HepG2 (cell line): Measurements from ENCODE around the gene HORMAD2. TPM values are rescaled to one million over a fixed set of nuclear protein-coding genes. Genes with fewer than 3 reads are reported as not detected.

Source experiments
- CBX5 ChIP-seq: sonication (generic); formaldehyde crosslinking; IDR thresholded peaks from 2 replicates; pipeline ENCODE4 v1.4.0; 2020; ENCODE audit warnings: missing genetic modification reagents, borderline replicate concordance
- ELF1 ChIP-seq: sonication (generic); formaldehyde crosslinking; IDR thresholded peaks from 2 replicates; pipeline ENCODE4 v1.4.0; 2020; ENCODE audit warnings: missing genetic modification reagents
- FOXJ3 ChIP-seq: sonication (generic); formaldehyde crosslinking; IDR thresholded peaks from 2 replicates; pipeline ENCODE4 v1.4.0; 2020; ENCODE audit warnings: missing genetic modification reagents, mild to moderate bottlenecking, borderline replicate concordance
- GABPB1 ChIP-seq: IDR thresholded peaks from 2 replicates; pipeline ENCODE4 v1.6.1; 2016; ENCODE audit warnings: mild to moderate bottlenecking, missing genetic modification reagents, moderate library complexity, missing compliant biosample characterization
- HNRNPL ChIP-seq: fragments of 200-400 bp; formaldehyde crosslinking; IDR thresholded peaks from 2 replicates; pipeline ENCODE4 v1.6.1; 2017; ENCODE audit warnings: mild to moderate bottlenecking, low read depth, low read length
- KLF16 ChIP-seq, 2 experiments: sonication (generic) in 1 of 2; formaldehyde crosslinking in 1 of 2; IDR thresholded peaks; 2 replicates each; pipeline versions ENCODE4 v1.6.1 to v1.8.0; 2016 to 2023; ENCODE audit warnings: missing genetic modification reagents in 2 of 2, missing compliant biosample characterization in 1 of 2
- MAZ ChIP-seq, 2 experiments: sonication (generic) in 1 of 2; formaldehyde crosslinking in 1 of 2; IDR thresholded peaks; 2 replicates each; pipeline versions ENCODE4 v1.5.0 to v1.6.1; 2012 to 2020; ENCODE audit warnings: low read depth in 2 of 2, mild to moderate bottlenecking in 2 of 2, borderline replicate concordance in 1 of 2, improper control_type of control experiment in 1 of 2, low read length in 1 of 2, missing genetic modification reagents in 1 of 2, moderate library complexity in 1 of 2
- MED1 ChIP-seq: sonication (generic); formaldehyde crosslinking; IDR thresholded peaks from 2 replicates; pipeline ENCODE4 v1.4.0; 2020; ENCODE audit warnings: missing genetic modification reagents
- NCOR1 ChIP-seq: fragments of 200-600 bp; sonication (generic); IDR thresholded peaks from 2 replicates; pipeline ENCODE4 v1.7.0; 2017; ENCODE audit warnings: antibody characterized with exemption, low read length, borderline replicate concordance
- POGZ ChIP-seq: sonication (generic); formaldehyde crosslinking; IDR thresholded peaks from 2 replicates; pipeline ENCODE4 v1.4.0; 2020; ENCODE audit warnings: mild to moderate bottlenecking, missing genetic modification reagents
- SNAI1 ChIP-seq: sonication (generic); formaldehyde crosslinking; IDR thresholded peaks from 2 replicates; pipeline ENCODE4 v1.5.0; 2020; ENCODE audit warnings: mild to moderate bottlenecking, missing genetic modification reagents, borderline replicate concordance
- SP1 ChIP-seq, 2 experiments: fragments of 450-650 bp in 1 of 2; sonication (generic) in 1 of 2; formaldehyde crosslinking in 1 of 2; IDR thresholded peaks; 2 replicates each; pipeline versions ENCODE4 v1.4.0 to v1.6.1; 2016 to 2020; ENCODE audit warnings: missing genetic modification reagents in 1 of 2
- SP5 ChIP-seq: IDR thresholded peaks from 2 replicates; pipeline ENCODE4 v1.6.1; 2016; ENCODE audit warnings: low read depth, borderline replicate concordance
- STAG1 ChIP-seq: sonication (generic); formaldehyde crosslinking; IDR thresholded peaks from 2 replicates; pipeline ENCODE4 v1.4.0; 2020; ENCODE audit warnings: missing genetic modification reagents
- TARDBP ChIP-seq: sonication (generic); formaldehyde crosslinking; IDR thresholded peaks from 2 replicates; pipeline ENCODE4 v1.8.0; 2022; ENCODE audit warnings: mild to moderate bottlenecking, missing genetic modification reagents
- ZEB1 ChIP-seq: IDR thresholded peaks from 2 replicates; pipeline ENCODE4 v1.6.1; 2012; ENCODE audit warnings: mild to moderate bottlenecking, low read depth, inconsistent platforms; ENCODE audit not compliant: insufficient replicate concordance
- ZNF136 ChIP-seq: sonication (generic); formaldehyde crosslinking; IDR thresholded peaks from 2 replicates; pipeline ENCODE4 v1.8.1; 2022; ENCODE audit warnings: low read depth, mild to moderate bottlenecking, moderate library complexity, missing genetic modification reagents
- ZNF598 ChIP-seq: sonication (generic); formaldehyde crosslinking; IDR thresholded peaks from 2 replicates; pipeline ENCODE4 v1.5.1; 2020; ENCODE audit warnings: mild to moderate bottlenecking, missing genetic modification reagents, borderline replicate concordance
- ZSCAN29 ChIP-seq: sonication (generic); formaldehyde crosslinking; conservative IDR thresholded peaks from 2 replicates; pipeline ENCODE4 v1.4.0; 2020; ENCODE audit warnings: mild to moderate bottlenecking, missing genetic modification reagents
- polyA plus RNA-seq, 8 experiments: library from polyadenylated mRNA; depleted of rRNA in 3 of 8; stranded (reverse) in 7 of 8; unstranded in 1 of 8; fragments of >200 nt; fragmentation: Illumina TruSeq in 4 of 8; extraction: Trizol in 4 of 8; gene quantifications; 2 replicates each; pipeline versions ENCODE4 v1.2.1 to v1.2.3, GENCODE V29; 2011 to 2016; ENCODE audit warnings: low read depth in 4 of 8, missing spikeins in 1 of 8, mixed read lengths in 1 of 8; ENCODE audit not compliant: insufficient read depth in 1 of 8
- total RNA-seq, 5 experiments: library from RNA; depleted of rRNA; stranded (reverse); fragments of >200 nt; fragmentation: Illumina TruSeq; extraction: Trizol; gene quantifications; 2 replicates each; pipeline ENCODE4 v1.2.3, GENCODE V29; 2016; ENCODE audit warnings: low read depth in 1 of 5
- TF ChIP-seq, protein P1 (sequence below): sonication (generic); formaldehyde crosslinking; IDR thresholded peaks from 2 replicates; pipeline ENCODE4 v1.5.1; 2020; ENCODE audit warnings: missing genetic modification reagents, mild to moderate bottlenecking, borderline replicate concordance
- TF ChIP-seq, protein P2 (sequence below): sonication (generic); formaldehyde crosslinking; IDR thresholded peaks from 2 replicates; pipeline ENCODE4 v1.4.0; 2020; ENCODE audit warnings: missing genetic modification reagents
- TF ChIP-seq, protein P3 (sequence below): IDR thresholded peaks from 2 replicates; pipeline ENCODE4 v1.6.1; 2016; ENCODE audit warnings: missing compliant biosample characterization, missing genetic modification reagents, borderline replicate concordance
- TF ChIP-seq, protein P4 (sequence below): IDR thresholded peaks from 2 replicates; pipeline ENCODE4 v1.6.1; 2016; ENCODE audit warnings: control low read depth

HORMAD2 gene
- total and polyA plus RNA-seq, 2 of the 13 experiments (the other 11 are each of a cell fraction or from before 2014, with no cell fraction given), result not detected

DNA sequence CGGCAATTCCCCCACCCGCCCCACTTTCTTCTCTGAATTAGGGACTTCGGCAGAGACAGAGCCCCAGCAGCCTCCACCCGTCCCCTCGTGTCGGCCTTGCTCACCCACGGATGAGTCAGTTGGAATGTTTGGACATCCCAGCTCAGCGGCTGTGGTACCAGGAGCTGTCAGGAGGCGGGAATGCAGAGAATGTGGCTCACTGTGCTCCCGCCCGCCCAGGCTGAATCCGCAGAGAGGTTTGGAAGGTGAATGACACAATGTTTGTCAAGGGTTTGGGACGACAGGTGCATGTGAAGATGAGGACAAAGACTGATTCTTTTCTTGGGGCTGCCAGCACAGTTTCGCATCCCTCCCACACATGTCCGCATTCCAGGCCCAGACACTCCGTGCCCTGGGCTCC, 126.7 kb downstream of the HORMAD2 start (continued):
- TF ChIP-seq SP1 (IDR thresholded peaks at IDR 0.05) (no peak), SP1 (CRISPR knock-in tag; IDR thresholded peaks at IDR 0.05) (no peak), HNRNPL (0 out of 2 replicates have a peak, but pooled peaks have one; percentile 61), ZEB1 (peak; percentile 88), CBX5 (CRISPR knock-in tag) (peak; percentile 78; the same call in 1 of the 2 replicates), ZNF598 (CRISPR knock-in tag) (0 out of 2 replicates have a peak, but pooled peaks have one; percentile 34), STAG1 (CRISPR knock-in tag) (peak; percentile 6; the same call in 1 of the 2 replicates), ZNF136 (CRISPR knock-in tag) (no peak), SP5 (CRISPR knock-in tag) (peak; percentile 72; the same call in 1 of the 2 replicates), FOXJ3 (no peak), MAZ (IDR thresholded peaks at IDR 0.05; ENCODE audit: borderline replicate concordance, low read depth, low read length) (no peak), MAZ (CRISPR knock-in tag; IDR thresholded peaks at IDR 0.05; ENCODE audit: low read depth) (no peak), ZSCAN29 (CRISPR knock-in tag) (no peak), KLF16 (CRISPR knock-in tag; IDR thresholded peaks at IDR 0.05) (0 out of 4 replicates have a peak, but pooled peaks of 1 of the 2 experiments have one; percentile 42), SNAI1 (peak; percentile 100), NCOR1 (no peak), GABPB1 (CRISPR knock-in tag) (peak; percentile 45), MED1 (peak; percentile 78), POGZ (no peak), TARDBP (CRISPR knock-in tag) (peak; percentile 30; the same call in 1 of the 2 replicates), ELF1 (CRISPR knock-in tag) (peak; percentile 24; the same call in 1 of the 2 replicates)
- TF ChIP-seq, protein P1, sequence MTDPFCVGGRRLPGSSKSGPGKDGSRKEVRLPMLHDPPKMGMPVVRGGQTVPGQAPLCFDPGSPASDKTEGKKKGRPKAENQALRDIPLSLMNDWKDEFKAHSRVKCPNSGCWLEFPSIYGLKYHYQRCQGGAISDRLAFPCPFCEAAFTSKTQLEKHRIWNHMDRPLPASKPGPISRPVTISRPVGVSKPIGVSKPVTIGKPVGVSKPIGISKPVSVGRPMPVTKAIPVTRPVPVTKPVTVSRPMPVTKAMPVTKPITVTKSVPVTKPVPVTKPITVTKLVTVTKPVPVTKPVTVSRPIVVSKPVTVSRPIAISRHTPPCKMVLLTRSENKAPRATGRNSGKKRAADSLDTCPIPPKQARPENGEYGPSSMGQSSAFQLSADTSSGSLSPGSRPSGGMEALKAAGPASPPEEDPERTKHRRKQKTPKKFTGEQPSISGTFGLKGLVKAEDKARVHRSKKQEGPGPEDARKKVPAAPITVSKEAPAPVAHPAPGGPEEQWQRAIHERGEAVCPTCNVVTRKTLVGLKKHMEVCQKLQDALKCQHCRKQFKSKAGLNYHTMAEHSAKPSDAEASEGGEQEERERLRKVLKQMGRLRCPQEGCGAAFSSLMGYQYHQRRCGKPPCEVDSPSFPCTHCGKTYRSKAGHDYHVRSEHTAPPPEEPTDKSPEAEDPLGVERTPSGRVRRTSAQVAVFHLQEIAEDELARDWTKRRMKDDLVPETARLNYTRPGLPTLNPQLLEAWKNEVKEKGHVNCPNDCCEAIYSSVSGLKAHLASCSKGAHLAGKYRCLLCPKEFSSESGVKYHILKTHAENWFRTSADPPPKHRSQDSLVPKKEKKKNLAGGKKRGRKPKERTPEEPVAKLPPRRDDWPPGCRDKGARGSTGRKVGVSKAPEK (CRISPR knock-in tag), result no peak
- TF ChIP-seq, protein P2, sequence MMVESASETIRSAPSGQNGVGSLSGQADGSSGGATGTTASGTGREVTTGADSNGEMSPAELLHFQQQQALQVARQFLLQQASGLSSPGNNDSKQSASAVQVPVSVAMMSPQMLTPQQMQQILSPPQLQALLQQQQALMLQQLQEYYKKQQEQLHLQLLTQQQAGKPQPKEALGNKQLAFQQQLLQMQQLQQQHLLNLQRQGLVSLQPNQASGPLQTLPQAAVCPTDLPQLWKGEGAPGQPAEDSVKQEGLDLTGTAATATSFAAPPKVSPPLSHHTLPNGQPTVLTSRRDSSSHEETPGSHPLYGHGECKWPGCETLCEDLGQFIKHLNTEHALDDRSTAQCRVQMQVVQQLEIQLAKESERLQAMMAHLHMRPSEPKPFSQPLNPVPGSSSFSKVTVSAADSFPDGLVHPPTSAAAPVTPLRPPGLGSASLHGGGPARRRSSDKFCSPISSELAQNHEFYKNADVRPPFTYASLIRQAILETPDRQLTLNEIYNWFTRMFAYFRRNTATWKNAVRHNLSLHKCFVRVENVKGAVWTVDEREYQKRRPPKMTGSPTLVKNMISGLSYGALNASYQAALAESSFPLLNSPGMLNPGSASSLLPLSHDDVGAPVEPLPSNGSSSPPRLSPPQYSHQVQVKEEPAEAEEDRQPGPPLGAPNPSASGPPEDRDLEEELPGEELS (CRISPR knock-in tag), result peak; percentile 59
- TF ChIP-seq, protein P3, sequence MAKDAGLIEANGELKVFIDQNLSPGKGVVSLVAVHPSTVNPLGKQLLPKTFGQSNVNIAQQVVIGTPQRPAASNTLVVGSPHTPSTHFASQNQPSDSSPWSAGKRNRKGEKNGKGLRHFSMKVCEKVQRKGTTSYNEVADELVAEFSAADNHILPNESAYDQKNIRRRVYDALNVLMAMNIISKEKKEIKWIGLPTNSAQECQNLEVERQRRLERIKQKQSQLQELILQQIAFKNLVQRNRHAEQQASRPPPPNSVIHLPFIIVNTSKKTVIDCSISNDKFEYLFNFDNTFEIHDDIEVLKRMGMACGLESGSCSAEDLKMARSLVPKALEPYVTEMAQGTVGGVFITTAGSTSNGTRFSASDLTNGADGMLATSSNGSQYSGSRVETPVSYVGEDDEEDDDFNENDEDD, result peak; percentile 85
- TF ChIP-seq, protein P4, sequence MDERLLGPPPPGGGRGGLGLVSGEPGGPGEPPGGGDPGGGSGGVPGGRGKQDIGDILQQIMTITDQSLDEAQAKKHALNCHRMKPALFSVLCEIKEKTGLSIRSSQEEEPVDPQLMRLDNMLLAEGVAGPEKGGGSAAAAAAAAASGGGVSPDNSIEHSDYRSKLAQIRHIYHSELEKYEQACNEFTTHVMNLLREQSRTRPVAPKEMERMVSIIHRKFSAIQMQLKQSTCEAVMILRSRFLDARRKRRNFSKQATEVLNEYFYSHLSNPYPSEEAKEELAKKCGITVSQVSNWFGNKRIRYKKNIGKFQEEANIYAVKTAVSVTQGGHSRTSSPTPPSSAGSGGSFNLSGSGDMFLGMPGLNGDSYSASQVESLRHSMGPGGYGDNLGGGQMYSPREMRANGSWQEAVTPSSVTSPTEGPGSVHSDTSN (CRISPR knock-in tag), result peak; percentile 29; the same call in 1 of the 2 replicates
